Measurements from ENCODE around the gene RELL1.
"Not testable (repeated sequence)": the region's sequence is repeated elsewhere in the genome, so short reads cannot be mapped to it uniquely, and the experiment has no call there.

- TF ChIP-seq POLR2A (IDR thresholded peaks at IDR 0.05; ENCODE audit: low read depth, low read length); POLR2AphosphoS5 (IDR thresholded peaks at IDR 0.05; ENCODE audit: low read depth, low read length); PAX5 (IDR thresholded peaks at IDR 0.05; ENCODE audit: insufficient read depth, low read length, severe bottlenecking); SPI1 (IDR thresholded peaks at IDR 0.05; ENCODE audit: low read depth, low read length); TAF1 (IDR thresholded peaks at IDR 0.05; ENCODE audit: low read depth, low read length); POU2F2 (IDR thresholded peaks at IDR 0.05; ENCODE audit: low read depth, low read length): not testable (repeated sequence)
Observed at GRCh38 chr4:37669124-37669523, 17.1 kb downstream of the RELL1 start.
